C4-2B (cell line): ENCODE measurements around the gene NPLOC4.
A peak's percentile ranks its signal among the peaks of the same experiment; 100 is the strongest.

Source experiments
- H3K27ac ChIP-seq: fragments of 450-650 bp; 2 replicates; pipeline ENCODE4 v1.5.1; 2017
- CTCF ChIP-seq: fragments of 450-650 bp; conservative IDR thresholded peaks from 2 replicates; pipeline ENCODE4 v1.5.1; 2017; ENCODE audit warnings: mild to moderate bottlenecking
- ZFX ChIP-seq: fragments of 450-650 bp; IDR thresholded peaks from 2 replicates; pipeline ENCODE4 v1.6.1; 2017

Gene NPLOC4

DNA sequence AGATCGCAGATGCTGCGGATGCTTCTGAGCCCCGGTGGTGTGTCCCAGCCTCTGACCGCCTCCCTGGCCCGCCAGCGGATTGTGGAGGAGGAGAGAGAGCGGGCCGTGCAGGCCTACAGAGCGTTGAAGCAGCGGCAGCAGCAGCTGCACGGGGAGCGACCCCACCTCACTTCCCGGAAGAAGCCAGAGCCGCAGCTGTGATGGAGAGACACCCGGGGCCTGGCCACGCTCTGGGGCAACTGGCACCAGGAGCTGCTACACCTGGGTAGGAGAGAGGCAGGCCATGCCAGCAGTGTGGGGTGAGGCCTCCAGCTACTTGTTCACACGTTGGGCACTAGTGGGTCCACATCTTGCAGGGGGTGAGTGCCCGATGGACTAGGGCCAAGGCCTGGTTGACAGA lies 35.6 kb upstream of the NPLOC4 start:
- H3K27ac ChIP-seq, result no peak overlapping the region
- TF ChIP-seq ZFX (no peak), CTCF (no peak)

- peak overlapping the region; percentile 98 for H3K27ac ChIP-seq
- TF ChIP-seq ZFX (no peak), CTCF (no peak)
Measured at GRCh38 chr17:81667754-81668153, 30.8 kb upstream of the NPLOC4 start.

DNA sequence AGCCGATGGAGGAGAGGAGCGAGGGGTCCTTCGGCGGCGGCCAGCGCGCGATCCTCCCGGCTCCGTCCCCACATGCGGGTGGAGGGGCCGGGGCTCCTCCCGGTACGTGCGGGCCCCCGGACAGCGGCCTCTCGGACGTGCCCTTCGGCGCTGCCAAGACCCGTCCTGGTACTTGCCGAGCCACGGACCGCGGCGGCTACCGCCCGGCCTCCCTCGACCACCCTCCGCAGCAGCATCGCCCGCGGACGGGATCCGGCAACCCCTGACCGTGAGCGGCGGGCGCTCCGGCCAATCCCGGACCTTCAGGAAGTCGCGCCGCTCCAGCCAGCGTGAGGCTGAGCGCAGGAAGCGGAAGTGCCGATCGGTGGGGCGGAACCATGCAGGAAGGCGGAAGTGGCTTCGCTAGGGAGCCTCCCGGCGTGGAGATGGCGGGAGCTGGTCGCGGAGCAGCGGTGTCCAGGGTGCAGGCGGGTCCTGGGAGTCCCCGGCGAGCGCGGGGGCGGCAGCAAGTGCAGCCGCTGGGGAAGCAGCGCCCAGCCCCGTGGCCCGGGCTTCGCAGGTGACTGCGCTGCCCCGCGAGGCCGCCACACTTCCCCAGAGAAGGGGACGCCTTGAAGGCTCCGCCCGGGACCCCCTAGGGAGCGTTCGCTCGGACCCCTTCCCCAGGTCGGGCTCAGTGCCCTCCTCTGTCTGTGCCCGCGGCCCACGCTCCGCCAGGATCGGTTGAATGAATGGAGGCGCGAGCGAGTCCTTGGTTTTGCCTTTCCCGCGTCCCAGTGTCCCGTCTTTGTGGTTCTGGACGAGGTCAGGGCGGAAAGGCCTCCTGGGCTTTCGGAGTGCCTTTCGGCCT lies 29.7 kb upstream of the NPLOC4 start, which contains the start of the genes CCDC137 and OXLD1:
CCDC137 (plus strand) TSS at position 396 of the 850 bp plus-strand sequence; CDS start at position 426, 30 bp downstream.
OXLD1 (minus strand) TSS at position 264 of the 850 bp plus-strand sequence; CDS start at position 236, 28 bp downstream.
- peak within 1 kb of the TSS; percentile 98 for H3K27ac ChIP-seq
- TF ChIP-seq ZFX (0 out of 2 replicates have a peak, but pooled peaks have one; percentile 46), CTCF (no peak)

DNA sequence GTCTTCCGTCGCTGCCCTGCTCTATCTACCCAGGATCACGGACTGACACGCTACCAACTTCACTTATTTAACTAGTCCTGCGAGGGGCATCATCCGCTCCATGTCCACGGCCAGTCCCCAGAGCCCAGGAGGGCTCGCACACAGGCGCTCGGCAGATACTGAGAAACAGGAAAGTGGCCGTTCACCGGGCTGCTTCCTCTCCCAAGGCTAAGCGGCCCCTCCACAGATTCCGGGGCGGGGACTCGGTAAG lies 29.1 kb upstream of the NPLOC4 start:
- no peak for TF ChIP-seq CTCF
- no peak for TF ChIP-seq ZFX
- peak overlapping the region; percentile 98 for H3K27ac ChIP-seq

GRCh38 chr17:81665205-81666091 lies 28.5 kb upstream of the NPLOC4 start:
- no peak for TF ChIP-seq CTCF
- no peak for TF ChIP-seq ZFX
- H3K27ac ChIP-seq, result peak overlapping the region; percentile 98

GRCh38 chr17:81664051-81664470 lies 27.1 kb upstream of the NPLOC4 start:
- no peak overlapping the region for H3K27ac ChIP-seq

More at GRCh38 chr17:81664051-81664470, 27.1 kb upstream of the NPLOC4 start:
- TF ChIP-seq CTCF (no peak), ZFX (no peak)
